ENCODE measurements around the gene AUTS2. TPM values are rescaled to one million over a fixed set of nuclear protein-coding genes. Genes with fewer than 3 reads are reported as not detected.

AUTS2 gene
- total and polyA plus RNA-seq, 10 of the 15 experiments (the other 5 are each of a cell fraction or from before 2014, with no cell fraction given): 6.4 to 55.6 (median 21.6) TPM

GRCh38 chr7:70243443-70243842, 645.2 kb downstream of the AUTS2 start (continued):
- TF ChIP-seq CEBPZ (IDR thresholded peaks at IDR 0.05; ENCODE audit: low read depth, low read length) (no peak), BACH1 (IDR thresholded peaks at IDR 0.05; ENCODE audit: borderline replicate concordance) (no peak), RUNX3 (IDR thresholded peaks at IDR 0.05; ENCODE audit: low read length) (no peak), ZSCAN29 (IDR thresholded peaks at IDR 0.05) (no peak)

- H3K9me3 ChIP-seq (replicated peaks; ENCODE audit: control insufficient read depth, insufficient read depth, low read length): no peaks in the 10 kb centered on the region
- POLR2A ChIA-PET: no interaction called here
- intact Hi-C loops (cut with micrococcal nuclease; ENCODE audit: unreplicated experiment) (no loop called here), in situ Hi-C loops (cut with MboI) (no loop called here)
- DNase-seq (ENCODE audit: low read depth, low spot score) (no peak), FAIRE-seq (no peak), ATAC-seq (no peak)
- BruUV-seq (replicated peaks): no TSS peak
- H4K20me1 ChIP-seq (ENCODE audit: control insufficient read depth, insufficient read depth): no peaks in the 10 kb centered on the region
- no peaks in the 10 kb centered on the region for H3K27me3 ChIP-seq (replicated peaks in 1 of 2; ENCODE audit: control insufficient read depth in 2 of 2, insufficient read depth in 2 of 2, low read length in 1 of 2)
- H2AFZ ChIP-seq (ENCODE audit: control insufficient read depth, low read depth, low read length): no peak overlapping the region
- H3K27ac ChIP-seq (ENCODE audit: control insufficient read depth, insufficient read depth): no peak overlapping the region
- RAD21 ChIA-PET (ENCODE audit: unreplicated experiment): no interaction called here
- TF ChIP-seq SUZ12 (IDR thresholded peaks at IDR 0.05; ENCODE audit: unreplicated experiment) (no peak), MXI1 (IDR thresholded peaks at IDR 0.05; ENCODE audit: low read depth, low read length) (no peak), E4F1 (IDR thresholded peaks at IDR 0.05; ENCODE audit: borderline replicate concordance, partially characterized antibody) (no peak), SP1 (IDR thresholded peaks at IDR 0.05; ENCODE audit: low read depth, low read length) (no peak), IRF3 (IDR thresholded peaks at IDR 0.05) (no peak), JUNB (IDR thresholded peaks at IDR 0.05) (no peak), CUX1 (IDR thresholded peaks at IDR 0.05; ENCODE audit: insufficient replicate concordance, low read depth, low read length) (no peak)
- SMC1A ChIA-PET (ENCODE audit: uncharacterized antibody, unreplicated experiment): interaction anchor here (0.8 kb wide), 1 partner anchor 101 kb away, joined by 3 read pairs; no protein-coding TSS in a partner anchor
- H3K4me2 ChIP-seq (ENCODE audit: control insufficient read depth, insufficient read depth): no peak overlapping the region
- H3K36me3 ChIP-seq (ENCODE audit: control insufficient read depth in 2 of 2, insufficient read depth in 2 of 2, low read length in 1 of 2): no peaks in the 10 kb centered on the region
- WGBS (ENCODE audit: insufficient coverage, insufficient replicate concordance, low lambda C conversion rate, missing lambda C conversion rate): 68% methylated on average over 4 of the region's 4 CpGs
- H3K4me1 ChIP-seq (ENCODE audit: control insufficient read depth, insufficient read depth, low read length): no peaks in the 10 kb centered on the region
- H3K4me3 ChIP-seq: no peak overlapping the region
- no peak overlapping the region for H3K9ac ChIP-seq (ENCODE audit: control insufficient read depth, insufficient read depth, low read length)
- no peaks in the 10 kb centered on the region for H3K79me2 ChIP-seq (ENCODE audit: control insufficient read depth, insufficient read depth, low read length)
- CTCF ChIA-PET: interaction anchor here (0.6 kb wide), 1 partner anchor 210 kb away, joined by 3 read pairs; no protein-coding TSS in a partner anchor
Observed at GRCh38 chr7:70257921-70258320, 659.6 kb downstream of the AUTS2 start.

Data from GM12878 (cell line).